Spleen (tissue), 7 donors: Measurements from ENCODE around the gene TOPAZ1.

Experiments
- CTCF ChIP-seq, 11 experiments: fragments of 200-600 bp in 7 of 11; fragments of 450-650 bp in 4 of 11; sonication (generic) in 4 of 11; IDR thresholded peaks in 8 of 11; conservative IDR thresholded peaks in 3 of 11; 1 replicate in 7 of 11; 2 replicates in 4 of 11; pipeline versions ENCODE4 v1.4.0 to v1.8.0; 2016 to 2021; ENCODE audit warnings: antibody characterized with exemption in 11 of 11, inconsistent platforms in 4 of 11, mild to moderate bottlenecking in 1 of 11
- POLR2A ChIP-seq, 3 donors: fragments of 450-650 bp; IDR thresholded peaks; one replicate each; pipeline ENCODE4 v1.5.1; 2017; ENCODE audit warnings: antibody characterized with exemption in 3 of 3, mild to moderate bottlenecking in 1 of 3
- donor health status: DM: no; HTN: no; CAD: no; lungs with moderate emphysema.
- donor health status: DM: no; HTN: no; CAD: no.
- donor health status: DM: no; HTN: no; CAD: no.

- TF ChIP-seq CTCF (IDR thresholded peaks at IDR 0.05 in 8 of 11, conservative IDR thresholded peaks at IDR 0.05 in 3 of 11) (no peak), POLR2A (IDR thresholded peaks at IDR 0.05) (no peak)
Observed at GRCh38 chr3:44326019-44326418, 84.3 kb downstream of the TOPAZ1 start.
